ENCODE results near the gene CPA3.

- no peak for TF ChIP-seq CTCF (IDR thresholded peaks at IDR 0.05)
- TF ChIP-seq POLR2A (IDR thresholded peaks at IDR 0.05) = no peak
- no peak for TF ChIP-seq POLR2AphosphoS5 (IDR thresholded peaks at IDR 0.05)
These were observed 42.1 kb upstream of the CPA3 start for GRCh38 chr3:148823026-148823425.
